ENCODE measurements around the gene PLCD4.

Gene PLCD4

GRCh38 chr2:218607436-218608115 lies at the start of gene PLCD4:
Gene PLCD4 (plus strand): TSS chr2:218607899. CDS start chr2:218615740, 7,841 bp downstream.
- DNase-seq, result peak; percentile 32

DNA sequence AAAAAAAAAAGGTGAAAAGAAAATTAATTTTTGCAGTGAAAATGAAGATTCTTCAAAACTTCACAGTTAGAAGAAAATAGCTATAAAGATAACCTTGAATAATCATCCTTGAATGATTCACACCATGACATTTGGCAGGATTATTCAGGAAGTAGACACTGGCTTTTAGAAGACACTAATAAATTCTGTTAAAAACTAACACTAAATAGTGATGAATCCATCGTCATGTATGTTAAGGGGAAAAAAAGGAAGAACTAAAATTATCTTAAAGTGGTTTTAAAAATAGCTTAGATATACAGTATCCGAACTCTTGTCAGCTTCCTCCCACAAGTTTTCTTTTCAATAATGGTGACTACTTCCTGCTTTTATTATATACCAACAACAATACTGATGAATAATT lies 49.8 kb upstream of the PLCD4 start:
- DNase-seq, result no peak

GRCh38 chr2:218558986-218559385 lies 48.7 kb upstream of the PLCD4 start:
- no peak for DNase-seq

DNA sequence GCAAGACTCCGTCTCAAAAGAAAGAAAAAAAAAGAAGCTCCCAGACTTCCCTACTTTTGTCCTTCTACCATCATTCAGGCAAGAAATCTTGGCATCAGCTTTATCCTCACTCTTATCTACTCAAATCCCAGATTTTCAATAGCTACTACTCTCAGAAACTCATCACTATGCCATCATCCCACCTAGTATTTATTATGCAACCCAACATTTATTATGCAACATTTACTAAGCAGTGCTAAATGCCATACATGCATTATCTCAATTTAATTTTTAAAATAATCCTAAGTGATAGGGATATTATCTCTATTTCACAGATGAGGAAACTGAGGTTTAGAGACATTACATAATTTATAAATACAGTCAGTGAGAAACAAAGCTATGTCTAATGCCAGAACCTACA lies 43.6 kb upstream of the PLCD4 start:
- no peak for DNase-seq

DNA sequence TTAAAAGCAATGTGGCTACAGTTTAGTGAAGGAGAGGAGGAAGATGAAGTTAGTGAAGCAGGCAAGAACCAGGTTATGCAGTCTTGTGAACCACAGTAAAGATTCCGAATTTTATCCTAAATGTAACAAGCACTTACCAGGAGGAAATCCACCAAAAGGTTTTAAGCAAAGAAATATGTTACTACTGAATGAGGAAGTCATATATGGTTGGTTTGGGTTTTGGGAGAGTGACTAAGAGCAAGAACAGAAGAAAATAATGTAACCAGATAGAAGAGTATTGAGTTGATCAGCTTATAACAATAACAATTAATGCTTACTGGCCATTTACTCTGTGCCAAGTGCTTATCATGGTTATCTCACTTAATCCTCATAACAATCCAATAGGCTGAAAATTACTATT lies 41.4 kb upstream of the PLCD4 start:
- DNase-seq, result no peak

GRCh38 chr2:218567797-218568189 lies 39.9 kb upstream of the PLCD4 start:
- no peak for DNase-seq

GRCh38 chr2:218568190-218569037 lies 39.3 kb upstream of the PLCD4 start, which contains the start of the genes CNOT9 and USP37:
Gene CNOT9 (plus strand): TSS chr2:218568839. CDS start chr2:218568955, 116 bp downstream.
Gene USP37 (minus strand): TSS chr2:218568351. CDS start chr2:218558653, 9,698 bp downstream.
- DNase-seq, result peak; percentile 95

DNA sequence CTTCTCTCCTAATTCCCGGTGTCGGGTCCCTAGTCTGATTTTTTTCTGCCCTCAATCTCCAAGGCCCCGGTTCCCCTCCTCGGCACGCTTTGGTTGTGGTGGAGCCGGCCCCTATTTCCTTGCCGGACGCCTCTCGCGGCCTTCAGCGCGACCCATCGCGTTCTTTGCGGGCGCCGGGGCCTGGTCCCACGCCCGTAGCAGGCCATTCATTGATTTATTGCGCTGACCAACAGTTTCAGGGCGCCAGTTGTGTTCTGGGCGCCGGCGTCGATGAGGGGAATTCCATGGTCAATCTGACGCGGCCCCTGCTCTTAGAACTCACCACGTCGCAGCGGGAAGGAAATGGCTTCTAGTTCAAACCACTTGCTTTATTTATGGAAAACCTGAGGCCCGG lies 38.7 kb upstream of the PLCD4 start:
- DNase-seq, result no peak

GRCh38 chr2:218569661-218570500 lies 37.8 kb upstream of the PLCD4 start:
- DNase-seq, result no peak

DNA sequence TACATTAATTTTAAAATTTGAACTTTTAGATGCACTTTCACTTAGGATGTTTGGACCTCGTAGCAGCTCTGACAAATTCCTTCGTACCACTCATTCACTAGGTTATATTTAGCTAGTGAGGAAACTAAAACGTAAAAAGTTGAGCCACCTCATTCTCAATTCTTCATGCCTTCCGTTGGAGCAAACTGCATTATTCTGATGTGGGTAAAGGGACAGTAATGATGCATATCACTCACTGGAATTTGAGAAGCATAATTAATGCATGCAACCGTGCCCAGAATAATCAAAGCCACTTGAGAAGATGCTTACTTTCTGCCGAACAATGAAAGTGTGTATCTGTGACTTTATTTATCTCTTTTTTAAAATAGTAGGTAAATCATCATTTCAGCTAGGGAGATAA lies 36.8 kb upstream of the PLCD4 start:
- DNase-seq, result no peak

- no peak for DNase-seq
Measured at GRCh38 chr2:218576854-218577253, 30.8 kb upstream of the PLCD4 start.

- DNase-seq, result no peak
Measured at GRCh38 chr2:218577482-218578220, 30.0 kb upstream of the PLCD4 start.

DNA sequence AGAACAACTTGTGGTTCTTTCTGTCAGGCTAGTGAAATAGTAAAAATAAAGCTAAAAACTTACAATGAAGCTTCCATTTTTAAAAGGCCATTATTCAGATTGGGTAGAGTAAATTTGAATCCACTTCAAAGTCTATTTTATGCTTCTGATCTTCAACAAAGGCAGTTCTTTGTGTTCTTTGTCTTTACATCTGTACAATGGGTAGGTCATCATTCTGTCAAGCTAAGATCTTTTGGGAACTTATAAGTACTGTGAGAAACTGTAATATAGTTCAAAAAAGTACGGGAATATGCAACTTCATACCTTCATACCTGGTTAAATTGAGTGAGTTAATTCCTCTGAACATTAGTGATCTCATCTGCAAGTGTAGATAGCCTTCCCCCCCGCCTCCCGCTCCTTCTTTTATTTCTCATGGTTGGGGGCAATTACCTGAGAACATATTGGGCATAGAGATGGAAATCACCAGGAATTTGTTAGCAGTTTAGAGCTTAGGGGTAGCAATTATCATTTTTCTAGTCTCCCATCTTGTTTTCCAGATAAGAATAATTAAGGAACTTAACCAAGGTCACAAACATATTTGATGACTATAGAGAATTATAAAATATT lies 29.3 kb upstream of the PLCD4 start:
- no peak for DNase-seq

GRCh38 chr2:218582076-218582475 lies 25.6 kb upstream of the PLCD4 start:
- DNase-seq, result no peak

- no peak for DNase-seq
Measured at GRCh38 chr2:218583983-218584850, 23.5 kb upstream of the PLCD4 start.

- no peak for DNase-seq
Measured at GRCh38 chr2:218585541-218585940, 22.2 kb upstream of the PLCD4 start.

- DNase-seq, result peak; percentile 99
Measured at GRCh38 chr2:218605432-218605831, 2.3 kb upstream of the PLCD4 start.

DNA sequence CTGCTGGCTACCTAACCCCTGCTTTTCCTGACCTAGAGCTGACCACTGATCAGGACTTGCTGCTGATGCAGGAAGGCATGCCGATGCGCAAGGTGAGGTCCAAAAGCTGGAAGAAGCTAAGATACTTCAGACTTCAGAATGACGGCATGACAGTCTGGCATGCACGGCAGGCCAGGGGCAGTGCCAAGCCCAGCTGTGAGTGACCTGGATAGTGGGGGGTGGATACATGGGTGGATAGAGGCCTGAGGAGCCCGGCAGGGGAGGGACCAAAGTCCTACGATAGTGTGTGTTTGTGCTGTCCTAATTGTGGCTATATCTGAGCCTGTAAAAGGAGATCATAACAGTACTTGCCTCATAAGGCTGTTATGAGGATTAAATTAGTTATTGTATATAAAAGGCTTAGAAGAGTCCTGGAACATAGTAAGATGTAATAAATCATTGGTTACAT lies 8.2 kb downstream of the PLCD4 start:
- DNase-seq, result no peak

DNA sequence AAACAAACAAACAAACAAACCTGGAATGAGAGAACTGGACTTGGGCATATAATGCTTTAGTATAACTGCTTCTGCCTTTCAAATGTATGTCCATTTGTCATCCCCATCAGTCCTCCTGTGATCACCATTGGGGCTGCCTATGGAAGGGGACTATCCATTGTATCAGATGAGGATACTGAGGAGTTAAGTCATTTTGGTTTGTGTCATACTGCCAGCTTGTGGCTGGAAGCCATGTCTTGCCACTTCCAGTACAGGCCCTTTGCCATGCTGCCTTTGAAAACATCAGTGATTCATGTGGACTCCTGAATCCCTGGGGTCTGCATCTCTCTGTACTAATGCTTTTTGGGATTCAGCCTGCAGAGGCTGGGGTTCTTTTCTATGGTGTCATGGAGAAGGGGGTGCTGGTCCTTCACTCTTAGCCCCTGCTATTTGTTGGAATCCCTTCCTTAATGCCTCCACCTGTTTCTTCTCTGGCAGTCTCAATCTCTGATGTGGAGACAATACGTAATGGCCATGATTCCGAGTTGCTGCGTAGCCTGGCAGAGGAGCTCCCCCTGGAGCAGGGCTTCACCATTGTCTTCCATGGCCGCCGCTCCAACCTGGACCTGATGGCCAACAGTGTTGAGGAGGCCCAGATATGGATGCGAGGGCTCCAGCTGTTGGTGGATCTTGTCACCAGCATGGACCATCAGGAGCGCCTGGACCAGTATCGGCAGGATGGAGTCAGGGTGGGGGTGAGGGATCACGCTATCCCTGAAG lies 10.6 kb downstream of the PLCD4 start:
- DNase-seq, result no peak

GRCh38 chr2:218621007-218621406 lies 13.3 kb downstream of the PLCD4 start:
- DNase-seq, result no peak
